IMR-90 (cell line): ENCODE data around the gene CHPF. TPM values are rescaled to one million over a fixed set of nuclear protein-coding genes. Genes with fewer than 3 reads are reported as not detected.

Experiments
- ATAC-seq: fragments of 200-7000 bp; cut with Tn5 transposase; 2 replicates; pipeline ENCODE4 v1.9.1; 2020; ENCODE audit warnings: low read depth, mild to moderate bottlenecking, moderate library complexity
- BruUV-seq: library from RNA; stranded (reverse); fragments of 400-500 nt; replicated peaks from 2 replicates; lab custom pipeline; 2021; lab: Mats Ljungman, UMichigan
- CTCF ChIA-PET: fragments of 300-600 bp; formaldehyde crosslinking; extraction: SDS; loops from one replicate; lab custom pipeline; 2021; ENCODE audit warnings: antibody characterized with exemption; lab: Yijun Ruan, JAX
- POLR2A ChIA-PET: fragments of 300-600 bp; sonication (Branson Sonifier 250); formaldehyde crosslinking; loops from one replicate; lab custom pipeline; 2022; ENCODE audit warnings: antibody characterized with exemption; ENCODE audit not compliant: unreplicated experiment; lab: Charles Lee
- DNase-seq: peaks from one replicate; pipeline ENCODE4 v3.0.0; 2013
- H2AFZ ChIP-seq: replicated peaks from 2 replicates; pipeline ENCODE3; 2013; ENCODE audit warnings: low read length, mild to moderate bottlenecking; ENCODE audit not compliant: poor library complexity
- H2AK5ac ChIP-seq: 2 replicates; pipeline ENCODE4 v1.6.1; 2013; ENCODE audit warnings: low read depth, low read length, inconsistent platforms
- H2AK9ac ChIP-seq: replicated peaks from 2 replicates; pipeline ENCODE3; 2013; ENCODE audit warnings: mild to moderate bottlenecking, low read depth, low read length, moderate library complexity; ENCODE audit not compliant: poor library complexity
- H2BK120ac ChIP-seq: 2 replicates; pipeline ENCODE4 v1.6.1; 2013; ENCODE audit warnings: low read depth, low read length, inconsistent platforms
- H2BK15ac ChIP-seq: 3 replicates; pipeline ENCODE4 v1.6.1; 2013; ENCODE audit warnings: low read depth, low read length, inconsistent platforms
- H2BK20ac ChIP-seq: 2 replicates; pipeline ENCODE4 v1.6.1; 2013; ENCODE audit warnings: low read depth, mild to moderate bottlenecking, inconsistent platforms, low read length, moderate library complexity
- H2BK5ac ChIP-seq: 2 replicates; pipeline ENCODE4 v1.6.1; 2013; ENCODE audit warnings: mild to moderate bottlenecking, low read depth, low read length, inconsistent platforms; ENCODE audit not compliant: poor library complexity, severe bottlenecking
- H3K14ac ChIP-seq: replicated peaks from 2 replicates; pipeline ENCODE4 v1.6.1; 2013; ENCODE audit warnings: low read depth, low read length, inconsistent platforms
- H3K18ac ChIP-seq: 2 replicates; pipeline ENCODE4 v1.6.1; 2013; ENCODE audit warnings: low read depth, low read length, control low read depth
- H3K23ac ChIP-seq: 2 replicates; pipeline ENCODE4 v1.6.1; 2013; ENCODE audit warnings: low read depth, low read length, inconsistent platforms
- H3K27ac ChIP-seq: 2 replicates; pipeline ENCODE4 v1.5.1; 2013; ENCODE audit warnings: mild to moderate bottlenecking, control low read depth, low read length; ENCODE audit not compliant: insufficient read depth
- H3K27me3 ChIP-seq: 2 replicates; pipeline ENCODE4 v1.6.1; 2013; ENCODE audit warnings: low read length; ENCODE audit not compliant: control insufficient read depth, insufficient read depth
- H3K36me3 ChIP-seq: 2 replicates; pipeline ENCODE4 v1.6.1; 2013; ENCODE audit warnings: low read length, mixed read lengths; ENCODE audit not compliant: control insufficient read depth, insufficient read depth
- H3K4ac ChIP-seq: 2 replicates; pipeline ENCODE4 v1.6.1; 2013; ENCODE audit warnings: low read depth, low read length, inconsistent platforms
- H3K4me1 ChIP-seq: 2 replicates; pipeline ENCODE4 v1.6.1; 2013; ENCODE audit warnings: low read length, mixed read lengths; ENCODE audit not compliant: control insufficient read depth, insufficient read depth
- H3K4me2 ChIP-seq: 2 replicates; pipeline ENCODE4 v1.6.1; 2013; ENCODE audit warnings: low read depth, mild to moderate bottlenecking, control low read depth, low read length, moderate library complexity
- H3K4me3 ChIP-seq: 2 replicates; pipeline ENCODE4 v1.5.1; 2013; ENCODE audit warnings: low read depth, mild to moderate bottlenecking, control low read depth, low read length, moderate library complexity; ENCODE audit not compliant: insufficient read depth
- H3K56ac ChIP-seq: 2 replicates; pipeline ENCODE4 v1.6.1; 2013; ENCODE audit warnings: low read length, inconsistent platforms; ENCODE audit not compliant: insufficient read depth; ENCODE audit errors: extremely low read depth
- H3K79me1 ChIP-seq, 2 experiments: 2 replicates each; pipeline ENCODE4 v1.6.1; 2013; ENCODE audit warnings: low read length in 2 of 2, inconsistent platforms in 1 of 2, low read depth in 1 of 2
- H3K9ac ChIP-seq: 2 replicates; pipeline ENCODE4 v1.6.1; 2013; ENCODE audit warnings: low read depth, low read length, control low read depth
- H3K9me1 ChIP-seq: 2 replicates; pipeline ENCODE4 v1.6.1; 2013; ENCODE audit warnings: low read length, inconsistent platforms; ENCODE audit not compliant: insufficient read depth
- H3K9me3 ChIP-seq: 2 replicates; pipeline ENCODE4 v1.6.1; 2013; ENCODE audit warnings: low read length; ENCODE audit not compliant: control insufficient read depth, insufficient read depth
- H4K20me1 ChIP-seq: 2 replicates; pipeline ENCODE4 v1.6.1; 2013; ENCODE audit warnings: low read length, inconsistent platforms; ENCODE audit not compliant: insufficient read depth
- H4K5ac ChIP-seq: 2 replicates; pipeline ENCODE4 v1.6.1; 2013; ENCODE audit warnings: mild to moderate bottlenecking, low read depth, low read length, control low read depth
- H4K8ac ChIP-seq, 2 experiments: 2 replicates each; pipeline ENCODE4 v1.6.1; 2013; ENCODE audit warnings: low read depth in 2 of 2, low read length in 2 of 2, control low read depth in 1 of 2, inconsistent platforms in 1 of 2
- H4K91ac ChIP-seq: 2 replicates; pipeline ENCODE4 v1.6.1; 2013; ENCODE audit warnings: low read depth, low read length, inconsistent platforms; ENCODE audit not compliant: insufficient read depth
- BHLHE40 ChIP-seq: fragments of 150-350 bp; IDR thresholded peaks from 2 replicates; pipeline ENCODE4 v1.6.1; 2016; ENCODE audit warnings: mild to moderate bottlenecking, low read depth, low read length
- CEBPB ChIP-seq: IDR thresholded peaks from 2 replicates; pipeline ENCODE4 v1.6.1; 2012; ENCODE audit warnings: low read depth, low read length, improper control_type of control experiment
- CHD1 ChIP-seq: IDR thresholded peaks from 2 replicates; pipeline ENCODE4 v1.6.1; 2012; ENCODE audit warnings: low read depth, low read length, improper control_type of control experiment
- FOS ChIP-seq: fragments of 150-350 bp; IDR thresholded peaks from 2 replicates; pipeline ENCODE4 v1.6.1; 2016; ENCODE audit warnings: low read depth, low read length
- MAFK ChIP-seq: IDR thresholded peaks from 2 replicates; pipeline ENCODE4 v1.6.1; 2012; ENCODE audit warnings: low read depth, low read length, improper control_type of control experiment
- MAZ ChIP-seq: IDR thresholded peaks from 2 replicates; pipeline ENCODE4 v1.6.1; 2012; ENCODE audit warnings: low read depth, mild to moderate bottlenecking, low read length, improper control_type of control experiment, moderate library complexity, borderline replicate concordance
- MXI1 ChIP-seq: IDR thresholded peaks from 2 replicates; pipeline ENCODE4 v1.6.1; 2012; ENCODE audit warnings: low read depth, mild to moderate bottlenecking, low read length, moderate library complexity, borderline replicate concordance
- NFE2L2 ChIP-seq: fragments of 150-350 bp; IDR thresholded peaks from 2 replicates; pipeline ENCODE4 v1.6.1; 2016; ENCODE audit warnings: low read depth, mild to moderate bottlenecking, low read length
- POLR2A ChIP-seq: IDR thresholded peaks from 2 replicates; pipeline ENCODE4 v1.6.1; 2012; ENCODE audit warnings: mild to moderate bottlenecking, low read depth, low read length
- RAD21 ChIP-seq: IDR thresholded peaks from 2 replicates; pipeline ENCODE4 v1.6.1; 2012; ENCODE audit warnings: low read length, improper control_type of control experiment
- RCOR1 ChIP-seq: IDR thresholded peaks from 2 replicates; pipeline ENCODE4 v1.6.1; 2012; ENCODE audit warnings: mild to moderate bottlenecking, low read length, improper control_type of control experiment; ENCODE audit not compliant: insufficient replicate concordance
- RFX5 ChIP-seq: IDR thresholded peaks from 2 replicates; pipeline ENCODE4 v1.8.0; 2012; ENCODE audit warnings: low read depth, mild to moderate bottlenecking, low read length, moderate library complexity
- SMC3 ChIP-seq: fragments of 150-350 bp; IDR thresholded peaks from 2 replicates; pipeline ENCODE4 v1.6.1; 2016; ENCODE audit warnings: low read depth, mild to moderate bottlenecking, antibody characterized with exemption, low read length, moderate library complexity
- WGBS, 2 experiments: methylation state at CpG; one replicate each; pipeline versions ENCODE4 v1.1.5 to v1.1.7; 2013; ENCODE audit warnings: missing lambda C conversion rate in 2 of 2; ENCODE audit not compliant: insufficient read length in 1 of 2; ENCODE audit errors: extremely low coverage in 2 of 2; 5-methylcytosine and 5-hydroxymethylcytosine counted together
- dilution Hi-C: fragments of 300-500 bp; cut with HindIII; formaldehyde crosslinking; loops from one replicate; pipeline ENCODE4 v1.14.3; 2018; ENCODE audit warnings: low sequenced_read_pairs; ENCODE audit not compliant: unreplicated experiment
- in situ Hi-C: fragments of 300-500 bp; cut with MboI; formaldehyde crosslinking; loops from 3 replicates; pipeline ENCODE4 v1.14.3; 2019; ENCODE audit warnings: low sequenced_read_pairs, inconsistent platforms, mixed read lengths
- intact Hi-C: fragments of 100-400 bp; cut with micrococcal nuclease; formaldehyde crosslinking; loops from 2 replicates; pipeline ENCODE4 v1.10.0; 2022
- polyA plus RNA-seq, 3 experiments: library from polyadenylated mRNA; depleted of rRNA; stranded (reverse); fragments of >200 nt; gene quantifications; 2 replicates each; pipeline ENCODE4 v1.2.3, GENCODE V29; 2012; ENCODE audit warnings: low replicate concordance in 1 of 3
- total RNA-seq: library from RNA; depleted of rRNA; stranded (reverse); fragments of >200 nt; gene quantifications from 2 replicates; pipeline ENCODE4 v1.2.3, GENCODE V29; 2012
- TF ChIP-seq, protein P1 (sequence below): conservative IDR thresholded peaks from 2 replicates; pipeline ENCODE4 v1.5.1; 2012; ENCODE audit warnings: mild to moderate bottlenecking, low read depth, low read length, improper control_type of control experiment
- TF ChIP-seq, protein P2 (sequence below): fragments of 150-350 bp; IDR thresholded peaks from 2 replicates; pipeline ENCODE4 v1.6.1; 2016; ENCODE audit warnings: low read depth, mild to moderate bottlenecking, low read length, moderate library complexity, borderline replicate concordance

Gene CHPF
- total and polyA plus RNA-seq, 2 of the 4 experiments (the other 2 are of a cell fraction): 24.0 to 115 TPM

DNA sequence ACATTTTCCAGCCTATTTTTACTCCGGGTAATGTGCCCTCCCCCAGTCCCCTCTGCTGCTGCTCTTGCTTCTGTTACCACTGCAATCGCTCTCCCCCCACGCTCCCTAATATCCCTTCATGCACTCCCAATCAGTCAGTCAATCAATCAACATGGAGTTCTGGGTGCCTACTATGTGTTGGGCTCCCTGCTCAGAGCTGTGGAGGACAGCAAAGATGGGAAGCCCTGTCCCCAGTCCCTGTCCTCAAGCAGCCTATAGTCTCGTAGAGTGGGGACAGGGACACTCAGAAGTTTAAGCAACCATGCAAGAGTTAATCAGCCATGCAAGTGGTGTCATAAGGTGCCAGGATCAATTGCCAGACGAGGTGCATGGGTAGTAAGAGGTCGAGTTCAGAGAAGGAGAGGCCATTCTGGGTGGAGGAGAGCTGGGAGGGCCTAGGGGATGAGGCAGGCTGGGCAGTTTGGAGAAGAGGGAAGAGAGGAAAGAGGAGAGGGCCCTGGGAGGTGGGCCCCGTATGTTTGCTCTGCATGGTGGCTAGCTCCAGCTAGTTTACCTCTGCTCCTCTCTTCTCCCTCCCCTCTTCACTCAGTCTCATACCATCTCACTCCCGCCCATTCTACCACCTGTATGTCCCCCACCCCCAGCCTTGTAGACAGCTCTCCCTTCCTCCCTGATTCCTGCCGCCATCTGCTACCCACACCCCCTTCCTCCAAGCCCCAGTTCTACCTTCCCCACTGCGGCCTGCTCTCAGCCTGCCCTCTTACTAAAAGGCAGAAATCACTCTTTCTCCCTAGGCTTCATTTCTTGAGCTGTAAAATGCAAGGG lies 25.4 kb downstream of the CHPF start:
- no peak overlapping the region for H2AK9ac ChIP-seq
- no peak overlapping the region for H3K18ac ChIP-seq
- H3K14ac ChIP-seq: no peak overlapping the region
- H3K23ac ChIP-seq: no peak overlapping the region
- dilution Hi-C loops (no loop called here), intact Hi-C loops (no loop called here), in situ Hi-C loops (no loop called here)
- no peak overlapping the region for H3K4me3 ChIP-seq
- H3K27ac ChIP-seq: no peak overlapping the region
- no peak overlapping the region for H2AK5ac ChIP-seq
- H3K56ac ChIP-seq: no peak overlapping the region
- CTCF ChIA-PET: interaction anchor here (0.7 kb wide), 2 partner anchors 8 to 12 kb away, joined by 3 to 5 read pairs; no protein-coding TSS in a partner anchor
- 49% methylated on average over 5 of the region's 10 CpGs; no CpG with 5 or more reads in 1 of the 2 experiments for WGBS, 2 experiments
- no peak overlapping the region for H3K9ac ChIP-seq
- no peak overlapping the region for H2BK120ac ChIP-seq
- no peaks in the 10 kb centered on the region; the same call in 1 of the 2 replicates for H4K20me1 ChIP-seq
- H2BK15ac ChIP-seq: no peak overlapping the region
- H3K9me1 ChIP-seq: no peaks in the 10 kb centered on the region
- ATAC-seq (no peak), DNase-seq (no peak)
- H2BK5ac ChIP-seq: no peak overlapping the region
- H3K36me3 ChIP-seq: no peaks in the 10 kb centered on the region
- peaks cover 50% of the 10 kb centered on the region for H3K27me3 ChIP-seq
- H3K4ac ChIP-seq: no peak overlapping the region
- no peak overlapping the region for H2BK20ac ChIP-seq
- BruUV-seq: no TSS peak
- no peak overlapping the region for H2AFZ ChIP-seq
- peaks cover 21% of the 10 kb centered on the region for H3K4me1 ChIP-seq
- H3K9me3 ChIP-seq: no peaks in the 10 kb centered on the region
- H4K91ac ChIP-seq: no peak overlapping the region
- no peak overlapping the region for H3K4me2 ChIP-seq
- no peak overlapping the region for H4K8ac ChIP-seq
- POLR2A ChIA-PET: interaction anchor here (0.5 kb wide), 1 partner anchor 9 kb away, joined by 3 read pairs; no protein-coding TSS in a partner anchor
- H3K79me1 ChIP-seq: no peaks in the 10 kb centered on the region
- no peak overlapping the region for H4K5ac ChIP-seq
- TF ChIP-seq RAD21 (no peak), CHD1 (no peak), SMC3 (no peak), CEBPB (no peak), FOS (no peak), POLR2A (no peak), RCOR1 (no peak), BHLHE40 (no peak), MAZ (no peak), MXI1 (no peak), MAFK (no peak), NFE2L2 (no peak), RFX5 (no peak)
- TF ChIP-seq, protein P1, sequence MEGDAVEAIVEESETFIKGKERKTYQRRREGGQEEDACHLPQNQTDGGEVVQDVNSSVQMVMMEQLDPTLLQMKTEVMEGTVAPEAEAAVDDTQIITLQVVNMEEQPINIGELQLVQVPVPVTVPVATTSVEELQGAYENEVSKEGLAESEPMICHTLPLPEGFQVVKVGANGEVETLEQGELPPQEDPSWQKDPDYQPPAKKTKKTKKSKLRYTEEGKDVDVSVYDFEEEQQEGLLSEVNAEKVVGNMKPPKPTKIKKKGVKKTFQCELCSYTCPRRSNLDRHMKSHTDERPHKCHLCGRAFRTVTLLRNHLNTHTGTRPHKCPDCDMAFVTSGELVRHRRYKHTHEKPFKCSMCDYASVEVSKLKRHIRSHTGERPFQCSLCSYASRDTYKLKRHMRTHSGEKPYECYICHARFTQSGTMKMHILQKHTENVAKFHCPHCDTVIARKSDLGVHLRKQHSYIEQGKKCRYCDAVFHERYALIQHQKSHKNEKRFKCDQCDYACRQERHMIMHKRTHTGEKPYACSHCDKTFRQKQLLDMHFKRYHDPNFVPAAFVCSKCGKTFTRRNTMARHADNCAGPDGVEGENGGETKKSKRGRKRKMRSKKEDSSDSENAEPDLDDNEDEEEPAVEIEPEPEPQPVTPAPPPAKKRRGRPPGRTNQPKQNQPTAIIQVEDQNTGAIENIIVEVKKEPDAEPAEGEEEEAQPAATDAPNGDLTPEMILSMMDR: no peak
- TF ChIP-seq, protein P2, sequence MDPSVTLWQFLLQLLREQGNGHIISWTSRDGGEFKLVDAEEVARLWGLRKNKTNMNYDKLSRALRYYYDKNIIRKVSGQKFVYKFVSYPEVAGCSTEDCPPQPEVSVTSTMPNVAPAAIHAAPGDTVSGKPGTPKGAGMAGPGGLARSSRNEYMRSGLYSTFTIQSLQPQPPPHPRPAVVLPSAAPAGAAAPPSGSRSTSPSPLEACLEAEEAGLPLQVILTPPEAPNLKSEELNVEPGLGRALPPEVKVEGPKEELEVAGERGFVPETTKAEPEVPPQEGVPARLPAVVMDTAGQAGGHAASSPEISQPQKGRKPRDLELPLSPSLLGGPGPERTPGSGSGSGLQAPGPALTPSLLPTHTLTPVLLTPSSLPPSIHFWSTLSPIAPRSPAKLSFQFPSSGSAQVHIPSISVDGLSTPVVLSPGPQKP: no peak
